ENCODE data around the gene GLT8D2. TPM values are rescaled to one million over a fixed set of nuclear protein-coding genes. Genes with fewer than 3 reads are reported as not detected.

The GLT8D2 gene
- total RNA-seq, 1 experiment from 2014 or later = 2.0 TPM

- intact Hi-C loops (cut with micrococcal nuclease) = no loop called here
- DNase-seq (ENCODE audit: unreplicated experiment) = peak; percentile 95
- TF ChIP-seq CTCF (IDR thresholded peaks at IDR 0.05; ENCODE audit: unreplicated experiment) = no peak
- CTCF ChIA-PET = interaction anchor here (0.6 to 1.1 kb wide), 2 partner anchors 15 to 317 kb away, joined by 3 to 4 read pairs; no protein-coding TSS in a partner anchor
- POLR2A ChIA-PET = interaction anchor here (0.6 to 1.5 kb wide), 5 partner anchors 9 to 81 kb away, joined by 3 to 10 read pairs (median 4); partner anchors contain the start of genes HCFC2, HSP90B1 and TDG
- Mint-ChIP-seq H3K9me3 (ENCODE audit: unreplicated experiment) (no peaks in the 10 kb centered on the region), H3K4me1 (ENCODE audit: insufficient read depth, unreplicated experiment) (peaks cover 25% of the 10 kb centered on the region), H3K36me3 (ENCODE audit: insufficient read depth, unreplicated experiment) (no peaks in the 10 kb centered on the region), H3K27ac (ENCODE audit: low read depth, unreplicated experiment) (peak overlapping the region; percentile 85), H3K4me3 (ENCODE audit: unreplicated experiment) (peak overlapping the region; percentile 9), H3K27me3 (ENCODE audit: insufficient read depth, unreplicated experiment) (no peaks in the 10 kb centered on the region)
- BruUV-seq (replicated peaks) = no TSS peak
These were observed 38.7 kb downstream of the GLT8D2 start for GRCh38 chr12:104011253-104011652.

- H3K36me3 Mint-ChIP-seq (ENCODE audit: insufficient read depth, unreplicated experiment) = no peaks in the 10 kb centered on the region
These were observed 39.3 kb downstream of the GLT8D2 start for GRCh38 chr12:104010606-104011169.

GRCh38 chr12:104010121-104010520 lies 39.9 kb downstream of the GLT8D2 start:
- no TSS peak for BruUV-seq (replicated peaks)
- intact Hi-C loops (cut with micrococcal nuclease) = no loop called here
- ChIA-PET POLR2A (interaction anchor here (1.4 to 1.5 kb wide), 3 partner anchors 14 to 54 kb away, joined by 3 to 10 read pairs (median 4); partner anchors contain the start of genes HCFC2 and TDG), CTCF (interaction anchor here (1.1 kb wide), 1 partner anchor 14 kb away, joined by 4 read pairs; no protein-coding TSS in a partner anchor)
- no peak overlapping the region for H3K4me3 Mint-ChIP-seq (ENCODE audit: unreplicated experiment)
- H3K36me3 Mint-ChIP-seq (ENCODE audit: insufficient read depth, unreplicated experiment) = no peaks in the 10 kb centered on the region
- TF ChIP-seq CTCF (IDR thresholded peaks at IDR 0.05; ENCODE audit: unreplicated experiment) = no peak
- H3K4me1 Mint-ChIP-seq (ENCODE audit: insufficient read depth, unreplicated experiment) = peaks cover 25% of the 10 kb centered on the region
- H3K27ac Mint-ChIP-seq (ENCODE audit: low read depth, unreplicated experiment) = no peak overlapping the region
- no peak for DNase-seq (ENCODE audit: unreplicated experiment)
- H3K9me3 Mint-ChIP-seq (ENCODE audit: unreplicated experiment) = no peaks in the 10 kb centered on the region
- no peaks in the 10 kb centered on the region for H3K27me3 Mint-ChIP-seq (ENCODE audit: insufficient read depth, unreplicated experiment)

More at GRCh38 chr12:104010606-104011169, 39.3 kb downstream of the GLT8D2 start:
- ChIA-PET CTCF (interaction anchor here (0.6 to 1.1 kb wide), 2 partner anchors 15 to 318 kb away, joined by 3 to 4 read pairs; no protein-coding TSS in a partner anchor), POLR2A (interaction anchor here (0.6 to 1.5 kb wide), 5 partner anchors 9 to 81 kb away, joined by 3 to 10 read pairs (median 4); partner anchors contain the start of genes HCFC2, HSP90B1 and TDG)
- H3K4me3 Mint-ChIP-seq (ENCODE audit: unreplicated experiment) = no peak overlapping the region
- H3K4me1 Mint-ChIP-seq (ENCODE audit: insufficient read depth, unreplicated experiment) = peaks cover 25% of the 10 kb centered on the region
- no peaks in the 10 kb centered on the region for H3K27me3 Mint-ChIP-seq (ENCODE audit: insufficient read depth, unreplicated experiment)
- TSS peak; percentile 89 for BruUV-seq (replicated peaks)
- peak overlapping the region; percentile 85 for H3K27ac Mint-ChIP-seq (ENCODE audit: low read depth, unreplicated experiment)
- intact Hi-C loops (cut with micrococcal nuclease) = no loop called here
- TF ChIP-seq CTCF (IDR thresholded peaks at IDR 0.05; ENCODE audit: unreplicated experiment) = no peak
- H3K9me3 Mint-ChIP-seq (ENCODE audit: unreplicated experiment) = no peaks in the 10 kb centered on the region
- DNase-seq (ENCODE audit: unreplicated experiment) = no peak

GRCh38 chr12:104006929-104007328 lies 43.1 kb downstream of the GLT8D2 start:
- peak overlapping the region; percentile 3 for H3K27ac Mint-ChIP-seq (ENCODE audit: low read depth, unreplicated experiment)
- H3K27me3 Mint-ChIP-seq (ENCODE audit: insufficient read depth, unreplicated experiment) = no peaks in the 10 kb centered on the region
- H3K4me3 Mint-ChIP-seq (ENCODE audit: unreplicated experiment) = no peak overlapping the region
- H3K9me3 Mint-ChIP-seq (ENCODE audit: unreplicated experiment) = no peaks in the 10 kb centered on the region
- intact Hi-C loops (cut with micrococcal nuclease) = no loop called here
- peaks cover 25% of the 10 kb centered on the region for H3K4me1 Mint-ChIP-seq (ENCODE audit: insufficient read depth, unreplicated experiment)
- POLR2A ChIA-PET = interaction anchor here (1.3 to 1.5 kb wide), 2 partner anchors 20 to 57 kb away, joined by 3 to 10 read pairs; partner anchors contain the start of gene HCFC2
- TF ChIP-seq CTCF (IDR thresholded peaks at IDR 0.05; ENCODE audit: unreplicated experiment) = no peak
- peak; percentile 52 for DNase-seq (ENCODE audit: unreplicated experiment)
- no TSS peak for BruUV-seq (replicated peaks)
- H3K36me3 Mint-ChIP-seq (ENCODE audit: insufficient read depth, unreplicated experiment) = no peaks in the 10 kb centered on the region
- CTCF ChIA-PET = interaction anchor here (0.8 to 0.9 kb wide), 2 partner anchors 45 to 103 kb away, joined by 3 to 5 read pairs; no protein-coding TSS in a partner anchor

All from MCF 10A (cell line).